Tibial nerve (tissue), 4 donors: ENCODE results near the gene RARA. TPM values are rescaled to one million over a fixed set of nuclear protein-coding genes. Genes with fewer than 3 reads are reported as not detected.

Source experiments
- DNase-seq, 2 donors: peaks; one replicate each; pipeline ENCODE4 v3.0.0-alpha.2; 2019; ENCODE audit warnings: low spot score in 2 of 2
- H3K27ac ChIP-seq, 4 donors: fragments of 200-600 bp; sonication (generic) in 3 of 4; one replicate each; pipeline ENCODE4 v1.5.1; 2017 to 2019; ENCODE audit warnings: mild to moderate bottlenecking in 1 of 4
- H3K27me3 ChIP-seq, 2 donors: fragments of 200-600 bp; sonication (generic) in 1 of 2; one replicate each; pipeline versions ENCODE4 v1.5.1 to v1.6.0; 2017 to 2019
- H3K36me3 ChIP-seq, 3 donors: fragments of 200-600 bp; sonication (generic); one replicate each; pipeline ENCODE4 v1.5.1; 2018 to 2019
- H3K4me1 ChIP-seq, 4 donors: fragments of 200-600 bp; sonication (generic) in 3 of 4; one replicate each; pipeline ENCODE4 v1.5.1; 2017 to 2019
- H3K4me3 ChIP-seq, 4 donors: fragments of 200-600 bp; sonication (generic) in 3 of 4; one replicate each; pipeline ENCODE4 v1.5.1; 2017 to 2019; ENCODE audit warnings: mild to moderate bottlenecking in 1 of 4, moderate library complexity in 1 of 4
- H3K9me3 ChIP-seq, 4 donors: fragments of 200-600 bp; sonication (generic) in 3 of 4; one replicate each; pipeline ENCODE4 v1.5.1; 2017 to 2019
- EP300 ChIP-seq, 2 donors: sonication (generic); formaldehyde crosslinking; IDR thresholded peaks; one replicate each; pipeline ENCODE4 v1.6.1; 2017; ENCODE audit warnings: antibody characterized with exemption in 2 of 2, mild to moderate bottlenecking in 1 of 2
- POLR2A ChIP-seq, 2 donors: fragments of 450-650 bp; IDR thresholded peaks; one replicate each; pipeline ENCODE4 v1.6.1; 2017; ENCODE audit warnings: antibody characterized with exemption in 2 of 2, mild to moderate bottlenecking in 2 of 2, moderate library complexity in 2 of 2
- WGBS, 2 donors: methylation state at CpG; one replicate each; pipeline ENCODE4 v1.1.5; 2018; 5-methylcytosine and 5-hydroxymethylcytosine counted together
- total RNA-seq, 4 donors: library from RNA; depleted of rRNA; stranded (reverse); fragments of >200 nt; gene quantifications; one replicate each; pipeline ENCODE4 v1.1.0, GENCODE V29; 2016
- TF ChIP-seq, protein P1 (sequence below), 5 experiments: fragments of 200-600 bp in 3 of 5; fragments of 450-650 bp in 2 of 5; sonication (generic) in 3 of 5; IDR thresholded peaks; one replicate each; pipeline ENCODE4 v1.5.1; 2016 to 2019; ENCODE audit warnings: antibody characterized with exemption in 5 of 5, mild to moderate bottlenecking in 3 of 5, moderate library complexity in 2 of 5

Gene RARA
- total RNA-seq, 4 donors from 2014 or later, result 28.9 to 58.2 (median 46.4) TPM

- no peaks in the 10 kb centered on the region for H3K27me3 ChIP-seq
- 50 to 54% methylated on average over 4 of the region's 4 CpGs for WGBS, 2 donors
- H3K4me3 ChIP-seq, result no peak overlapping the region
- no peaks in the 10 kb centered on the region for H3K36me3 ChIP-seq
- H3K4me1 ChIP-seq, result peaks cover 0 to 29% (median 6%) of the 10 kb centered on the region in 4 donors
- no peak overlapping the region for H3K27ac ChIP-seq
- peak in 1 of 2 donors; percentile 93 for DNase-seq
- no peaks in the 10 kb centered on the region for H3K9me3 ChIP-seq
- TF ChIP-seq, protein P1, sequence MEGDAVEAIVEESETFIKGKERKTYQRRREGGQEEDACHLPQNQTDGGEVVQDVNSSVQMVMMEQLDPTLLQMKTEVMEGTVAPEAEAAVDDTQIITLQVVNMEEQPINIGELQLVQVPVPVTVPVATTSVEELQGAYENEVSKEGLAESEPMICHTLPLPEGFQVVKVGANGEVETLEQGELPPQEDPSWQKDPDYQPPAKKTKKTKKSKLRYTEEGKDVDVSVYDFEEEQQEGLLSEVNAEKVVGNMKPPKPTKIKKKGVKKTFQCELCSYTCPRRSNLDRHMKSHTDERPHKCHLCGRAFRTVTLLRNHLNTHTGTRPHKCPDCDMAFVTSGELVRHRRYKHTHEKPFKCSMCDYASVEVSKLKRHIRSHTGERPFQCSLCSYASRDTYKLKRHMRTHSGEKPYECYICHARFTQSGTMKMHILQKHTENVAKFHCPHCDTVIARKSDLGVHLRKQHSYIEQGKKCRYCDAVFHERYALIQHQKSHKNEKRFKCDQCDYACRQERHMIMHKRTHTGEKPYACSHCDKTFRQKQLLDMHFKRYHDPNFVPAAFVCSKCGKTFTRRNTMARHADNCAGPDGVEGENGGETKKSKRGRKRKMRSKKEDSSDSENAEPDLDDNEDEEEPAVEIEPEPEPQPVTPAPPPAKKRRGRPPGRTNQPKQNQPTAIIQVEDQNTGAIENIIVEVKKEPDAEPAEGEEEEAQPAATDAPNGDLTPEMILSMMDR (IDR thresholded peaks at IDR 0.05), result peak; percentile 35 to 73 (median 49)
- TF ChIP-seq POLR2A (IDR thresholded peaks at IDR 0.05), result no peak
- no peak for TF ChIP-seq EP300 (IDR thresholded peaks at IDR 0.05)
Observed at GRCh38 chr17:40290629-40291280, 18.2 kb upstream of the RARA start.

DNA sequence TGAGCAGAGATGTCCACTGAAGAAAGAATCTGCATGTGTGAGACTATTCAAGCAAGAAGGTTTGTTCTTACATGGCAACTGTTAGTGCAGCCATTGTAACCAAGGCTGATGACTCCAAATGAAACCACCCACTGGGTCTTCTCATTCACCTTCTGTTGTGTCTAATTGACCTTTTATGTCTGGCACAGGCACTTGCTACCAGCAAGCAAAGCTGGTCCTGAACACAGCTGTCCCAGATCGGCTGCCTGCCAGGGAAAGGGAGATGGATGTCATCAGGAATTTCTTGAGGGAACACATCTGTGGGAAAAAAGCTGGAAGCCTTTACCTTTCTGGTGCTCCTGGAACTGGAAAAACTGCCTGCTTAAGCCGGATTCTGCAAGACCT is 17.7 kb upstream of the RARA start:
- Histone ChIP-seq H3K27me3 (no peaks in the 10 kb centered on the region), H3K36me3 (no peaks in the 10 kb centered on the region), H3K4me1 (peaks cover 0 to 33% (median 7%) of the 10 kb centered on the region in 4 donors), H3K27ac (no peak overlapping the region), H3K9me3 (no peaks in the 10 kb centered on the region), H3K4me3 (no peak overlapping the region)
- DNase-seq, result no peak
- 74 to 82% methylated on average over 2 of the region's 2 CpGs for WGBS, 2 donors
- TF ChIP-seq, protein P1 (IDR thresholded peaks at IDR 0.05), result no peak
- TF ChIP-seq POLR2A (IDR thresholded peaks at IDR 0.05) (no peak), EP300 (IDR thresholded peaks at IDR 0.05) (no peak)

GRCh38 chr17:40293363-40293762 is 15.6 kb upstream of the RARA start:
- WGBS, 2 donors, result 72 to 81% methylated on average over 1 of the region's 1 CpG
- TF ChIP-seq EP300 (IDR thresholded peaks at IDR 0.05), result peak; percentile 16 to 83
- TF ChIP-seq POLR2A (IDR thresholded peaks at IDR 0.05), result no peak
- peak overlapping the region in 2 of 4 donors; percentile 75 to 77 for H3K27ac ChIP-seq
- no peak overlapping the region for H3K4me3 ChIP-seq
- DNase-seq, result peak in 1 of 2 donors; percentile 56
- peaks cover 0 to 30% (median 6%) of the 10 kb centered on the region in 4 donors for H3K4me1 ChIP-seq
- H3K36me3 ChIP-seq, result no peaks in the 10 kb centered on the region
- no peaks in the 10 kb centered on the region for H3K27me3 ChIP-seq
- no peaks in the 10 kb centered on the region for H3K9me3 ChIP-seq

DNA sequence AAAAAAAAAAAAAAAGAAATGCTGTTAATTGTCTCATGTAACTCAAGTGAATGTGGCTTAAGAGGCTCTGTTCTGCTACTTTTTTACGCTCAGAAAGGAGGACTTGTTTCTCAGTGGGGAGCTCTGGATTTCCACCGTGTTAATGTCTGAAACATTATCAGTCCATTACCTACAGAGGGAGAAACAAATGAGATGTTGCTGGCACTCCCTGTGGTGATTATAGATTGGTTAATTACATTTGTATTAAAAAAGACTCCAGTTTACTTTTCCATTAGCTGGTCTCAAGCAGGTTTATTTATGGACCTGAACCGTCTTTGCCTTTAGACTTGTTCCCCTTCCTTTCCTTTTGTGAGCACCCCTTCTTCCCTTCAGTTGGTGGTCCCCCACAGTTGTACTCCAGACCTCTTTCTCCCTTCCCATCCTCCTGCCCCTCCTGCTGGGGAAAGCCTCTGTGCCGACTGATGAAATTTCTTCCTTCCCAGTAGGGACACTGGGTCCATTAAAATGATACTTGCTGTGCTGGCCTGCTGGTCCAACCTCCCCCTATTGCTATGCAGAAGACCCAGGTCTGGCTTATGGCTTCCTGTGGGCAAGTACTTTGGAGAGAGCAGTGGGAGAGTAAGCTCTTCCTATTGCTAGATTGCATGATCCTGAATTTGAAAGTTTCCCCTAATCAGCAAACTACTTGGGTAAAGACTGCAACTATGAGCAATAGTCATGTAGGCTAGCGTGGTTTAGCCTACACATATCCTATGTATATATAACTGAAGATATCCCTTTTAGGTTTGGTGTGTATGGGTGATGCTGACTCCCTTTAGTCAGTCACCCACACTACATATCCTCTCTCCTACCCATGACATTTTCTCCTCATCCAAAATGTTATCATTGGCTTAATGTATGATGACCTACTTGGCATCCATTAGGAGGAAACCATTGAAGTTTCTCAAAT is 13.2 kb upstream of the RARA start:
- peaks cover 0 to 29% (median 5%) of the 10 kb centered on the region in 4 donors for H3K4me1 ChIP-seq
- DNase-seq, result no peak
- peak overlapping the region in 2 of 4 donors; percentile 53 to 65 for H3K27ac ChIP-seq
- TF ChIP-seq, protein P1 (IDR thresholded peaks at IDR 0.05), result no peak
- no peak for TF ChIP-seq EP300 (IDR thresholded peaks at IDR 0.05)
- TF ChIP-seq POLR2A (IDR thresholded peaks at IDR 0.05), result no peak
- H3K36me3 ChIP-seq, result no peaks in the 10 kb centered on the region
- H3K9me3 ChIP-seq, result no peaks in the 10 kb centered on the region
- H3K27me3 ChIP-seq, result no peaks in the 10 kb centered on the region
- 72 to 73% methylated on average over 5 of the region's 5 CpGs for WGBS, 2 donors
- no peak overlapping the region for H3K4me3 ChIP-seq

GRCh38 chr17:40297511-40297910 is 11.5 kb upstream of the RARA start:
- Histone ChIP-seq H3K4me3 (no peak overlapping the region), H3K4me1 (peaks cover 0 to 25% (median 5%) of the 10 kb centered on the region in 4 donors), H3K9me3 (no peaks in the 10 kb centered on the region), H3K36me3 (no peaks in the 10 kb centered on the region), H3K27ac (no peak overlapping the region), H3K27me3 (no peaks in the 10 kb centered on the region)
- 79 to 87% methylated on average over 2 of the region's 2 CpGs for WGBS, 2 donors
- no peak for DNase-seq
- TF ChIP-seq EP300 (IDR thresholded peaks at IDR 0.05), result no peak
- TF ChIP-seq, protein P1 (IDR thresholded peaks at IDR 0.05), result no peak
- TF ChIP-seq POLR2A (IDR thresholded peaks at IDR 0.05), result no peak
